Stimulated activated CD4-positive, alpha-beta T cell treated with anti-CD3 and anti-CD28 coated beads, Interleukin-12 subunit alpha, Interleukin-12 subunit beta, amount 100 ng/mL, for 24 hours (primary cell): ENCODE measurements around the gene UNC93A.
"Not testable (repeated sequence)": the region's sequence is repeated elsewhere in the genome, so short reads cannot be mapped to it uniquely, and the experiment has no call there.

Experiments used
- DNase-seq, 2 experiments: peaks; one replicate each; pipeline ENCODE4 v3.0.0-alpha.2; 2020; ENCODE audit warnings: low read depth in 2 of 2

The UNC93A gene

GRCh38 chr6:167309355-167310192 lies 18.5 kb downstream of the UNC93A start:
- not testable (repeated sequence) for DNase-seq

GRCh38 chr6:167311286-167311685 lies 20.2 kb downstream of the UNC93A start:
- no peak for DNase-seq

- not testable (repeated sequence) for DNase-seq
Measured at GRCh38 chr6:167311691-167312090, 20.6 kb downstream of the UNC93A start.

GRCh38 chr6:167314180-167314821 lies 23.2 kb downstream of the UNC93A start:
- no peak for DNase-seq

GRCh38 chr6:167317172-167317571 lies 26.1 kb downstream of the UNC93A start:
- DNase-seq, result no peak

- not testable (repeated sequence) for DNase-seq
Measured at GRCh38 chr6:167318354-167318753, 27.2 kb downstream of the UNC93A start.

GRCh38 chr6:167318856-167319255 lies 27.7 kb downstream of the UNC93A start:
- DNase-seq, result not testable (repeated sequence)

- not testable (repeated sequence) for DNase-seq
Measured at GRCh38 chr6:167319856-167320753, 29.0 kb downstream of the UNC93A start.

- DNase-seq, result not testable (repeated sequence)
Measured at GRCh38 chr6:167320754-167321056, 29.6 kb downstream of the UNC93A start.

- DNase-seq, result not testable (repeated sequence)
Measured at GRCh38 chr6:167321185-167321584, 30.1 kb downstream of the UNC93A start.

GRCh38 chr6:167323111-167323510 lies 32.0 kb downstream of the UNC93A start:
- DNase-seq, result no peak

GRCh38 chr6:167324111-167324510 lies 33.0 kb downstream of the UNC93A start:
- no peak for DNase-seq

GRCh38 chr6:167325766-167326165 lies 34.7 kb downstream of the UNC93A start:
- no peak for DNase-seq

- no peak for DNase-seq
Measured at GRCh38 chr6:167327391-167327790, 36.3 kb downstream of the UNC93A start.

GRCh38 chr6:167328086-167328485 lies 37.0 kb downstream of the UNC93A start:
- no peak for DNase-seq

- DNase-seq, result no peak
Measured at GRCh38 chr6:167329014-167329413, 37.9 kb downstream of the UNC93A start.

- DNase-seq, result no peak
Measured at GRCh38 chr6:167330750-167331149, 39.6 kb downstream of the UNC93A start.

- DNase-seq, result no peak
Measured at GRCh38 chr6:167331565-167331964, 40.5 kb downstream of the UNC93A start.

GRCh38 chr6:167336844-167337630 lies 45.9 kb downstream of the UNC93A start:
- DNase-seq, result no peak

- no peak for DNase-seq
Measured at GRCh38 chr6:167337675-167338449, 46.7 kb downstream of the UNC93A start.
